Measurements from ENCODE around the gene BMAL2.

DNA sequence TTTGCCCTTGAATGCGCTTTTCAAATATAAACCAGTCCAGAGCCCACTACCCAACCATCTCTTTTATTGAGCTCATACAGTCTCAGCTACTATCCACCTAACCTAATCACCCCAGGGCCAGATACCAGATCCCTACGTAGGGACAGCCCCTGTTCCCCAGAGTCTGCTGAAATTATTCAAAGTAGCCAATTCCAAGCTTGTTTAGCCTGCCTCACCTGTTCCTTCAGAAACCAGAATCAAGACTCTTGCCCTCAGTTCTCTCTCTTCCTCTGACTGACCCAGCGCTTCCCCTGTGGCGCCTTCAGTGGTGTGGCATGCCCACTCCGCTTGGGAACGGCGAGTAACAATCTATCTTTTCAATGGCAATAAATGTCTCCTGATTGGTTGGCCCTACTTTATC, 18.8 kb downstream of the BMAL2 start:
- TF ChIP-seq, protein P1, sequence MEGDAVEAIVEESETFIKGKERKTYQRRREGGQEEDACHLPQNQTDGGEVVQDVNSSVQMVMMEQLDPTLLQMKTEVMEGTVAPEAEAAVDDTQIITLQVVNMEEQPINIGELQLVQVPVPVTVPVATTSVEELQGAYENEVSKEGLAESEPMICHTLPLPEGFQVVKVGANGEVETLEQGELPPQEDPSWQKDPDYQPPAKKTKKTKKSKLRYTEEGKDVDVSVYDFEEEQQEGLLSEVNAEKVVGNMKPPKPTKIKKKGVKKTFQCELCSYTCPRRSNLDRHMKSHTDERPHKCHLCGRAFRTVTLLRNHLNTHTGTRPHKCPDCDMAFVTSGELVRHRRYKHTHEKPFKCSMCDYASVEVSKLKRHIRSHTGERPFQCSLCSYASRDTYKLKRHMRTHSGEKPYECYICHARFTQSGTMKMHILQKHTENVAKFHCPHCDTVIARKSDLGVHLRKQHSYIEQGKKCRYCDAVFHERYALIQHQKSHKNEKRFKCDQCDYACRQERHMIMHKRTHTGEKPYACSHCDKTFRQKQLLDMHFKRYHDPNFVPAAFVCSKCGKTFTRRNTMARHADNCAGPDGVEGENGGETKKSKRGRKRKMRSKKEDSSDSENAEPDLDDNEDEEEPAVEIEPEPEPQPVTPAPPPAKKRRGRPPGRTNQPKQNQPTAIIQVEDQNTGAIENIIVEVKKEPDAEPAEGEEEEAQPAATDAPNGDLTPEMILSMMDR (IDR thresholded peaks at IDR 0.05): no peak
- TF ChIP-seq FOXJ3 (CRISPR knock-in tag; IDR thresholded peaks at IDR 0.05; ENCODE audit: borderline replicate concordance): no peak
- TF ChIP-seq SMAD4 (CRISPR knock-in tag; IDR thresholded peaks at IDR 0.05): no peak
- TF ChIP-seq, protein P2, sequence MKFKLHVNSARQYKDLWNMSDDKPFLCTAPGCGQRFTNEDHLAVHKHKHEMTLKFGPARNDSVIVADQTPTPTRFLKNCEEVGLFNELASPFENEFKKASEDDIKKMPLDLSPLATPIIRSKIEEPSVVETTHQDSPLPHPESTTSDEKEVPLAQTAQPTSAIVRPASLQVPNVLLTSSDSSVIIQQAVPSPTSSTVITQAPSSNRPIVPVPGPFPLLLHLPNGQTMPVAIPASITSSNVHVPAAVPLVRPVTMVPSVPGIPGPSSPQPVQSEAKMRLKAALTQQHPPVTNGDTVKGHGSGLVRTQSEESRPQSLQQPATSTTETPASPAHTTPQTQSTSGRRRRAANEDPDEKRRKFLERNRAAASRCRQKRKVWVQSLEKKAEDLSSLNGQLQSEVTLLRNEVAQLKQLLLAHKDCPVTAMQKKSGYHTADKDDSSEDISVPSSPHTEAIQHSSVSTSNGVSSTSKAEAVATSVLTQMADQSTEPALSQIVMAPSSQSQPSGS (CRISPR knock-in tag; IDR thresholded peaks at IDR 0.05; ENCODE audit: borderline replicate concordance, low read depth): no peak
- TF ChIP-seq, protein P3, sequence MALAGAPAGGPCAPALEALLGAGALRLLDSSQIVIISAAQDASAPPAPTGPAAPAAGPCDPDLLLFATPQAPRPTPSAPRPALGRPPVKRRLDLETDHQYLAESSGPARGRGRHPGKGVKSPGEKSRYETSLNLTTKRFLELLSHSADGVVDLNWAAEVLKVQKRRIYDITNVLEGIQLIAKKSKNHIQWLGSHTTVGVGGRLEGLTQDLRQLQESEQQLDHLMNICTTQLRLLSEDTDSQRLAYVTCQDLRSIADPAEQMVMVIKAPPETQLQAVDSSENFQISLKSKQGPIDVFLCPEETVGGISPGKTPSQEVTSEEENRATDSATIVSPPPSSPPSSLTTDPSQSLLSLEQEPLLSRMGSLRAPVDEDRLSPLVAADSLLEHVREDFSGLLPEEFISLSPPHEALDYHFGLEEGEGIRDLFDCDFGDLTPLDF (CRISPR knock-in tag; IDR thresholded peaks at IDR 0.05): no peak
- TF ChIP-seq, protein P4, sequence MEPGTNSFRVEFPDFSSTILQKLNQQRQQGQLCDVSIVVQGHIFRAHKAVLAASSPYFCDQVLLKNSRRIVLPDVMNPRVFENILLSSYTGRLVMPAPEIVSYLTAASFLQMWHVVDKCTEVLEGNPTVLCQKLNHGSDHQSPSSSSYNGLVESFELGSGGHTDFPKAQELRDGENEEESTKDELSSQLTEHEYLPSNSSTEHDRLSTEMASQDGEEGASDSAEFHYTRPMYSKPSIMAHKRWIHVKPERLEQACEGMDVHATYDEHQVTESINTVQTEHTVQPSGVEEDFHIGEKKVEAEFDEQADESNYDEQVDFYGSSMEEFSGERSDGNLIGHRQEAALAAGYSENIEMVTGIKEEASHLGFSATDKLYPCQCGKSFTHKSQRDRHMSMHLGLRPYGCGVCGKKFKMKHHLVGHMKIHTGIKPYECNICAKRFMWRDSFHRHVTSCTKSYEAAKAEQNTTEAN (CRISPR knock-in tag; IDR thresholded peaks at IDR 0.05): no peak
- TF ChIP-seq CREB1 (CRISPR knock-in tag; IDR thresholded peaks at IDR 0.05): no peak
- TF ChIP-seq PRRX2 (CRISPR knock-in tag; IDR thresholded peaks at IDR 0.05): no peak
- no peak for TF ChIP-seq FOXP1 (CRISPR knock-in tag; IDR thresholded peaks at IDR 0.05; ENCODE audit: borderline replicate concordance)
- no peak for TF ChIP-seq SP1 (CRISPR knock-in tag; conservative IDR thresholded peaks at IDR 0.05)
- TF ChIP-seq, protein P5, sequence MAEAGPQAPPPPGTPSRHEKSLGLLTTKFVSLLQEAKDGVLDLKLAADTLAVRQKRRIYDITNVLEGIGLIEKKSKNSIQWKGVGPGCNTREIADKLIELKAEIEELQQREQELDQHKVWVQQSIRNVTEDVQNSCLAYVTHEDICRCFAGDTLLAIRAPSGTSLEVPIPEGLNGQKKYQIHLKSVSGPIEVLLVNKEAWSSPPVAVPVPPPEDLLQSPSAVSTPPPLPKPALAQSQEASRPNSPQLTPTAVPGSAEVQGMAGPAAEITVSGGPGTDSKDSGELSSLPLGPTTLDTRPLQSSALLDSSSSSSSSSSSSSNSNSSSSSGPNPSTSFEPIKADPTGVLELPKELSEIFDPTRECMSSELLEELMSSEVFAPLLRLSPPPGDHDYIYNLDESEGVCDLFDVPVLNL (CRISPR knock-in tag; IDR thresholded peaks at IDR 0.05; ENCODE audit: borderline replicate concordance, low read depth): no peak
- TF ChIP-seq, protein P6, sequence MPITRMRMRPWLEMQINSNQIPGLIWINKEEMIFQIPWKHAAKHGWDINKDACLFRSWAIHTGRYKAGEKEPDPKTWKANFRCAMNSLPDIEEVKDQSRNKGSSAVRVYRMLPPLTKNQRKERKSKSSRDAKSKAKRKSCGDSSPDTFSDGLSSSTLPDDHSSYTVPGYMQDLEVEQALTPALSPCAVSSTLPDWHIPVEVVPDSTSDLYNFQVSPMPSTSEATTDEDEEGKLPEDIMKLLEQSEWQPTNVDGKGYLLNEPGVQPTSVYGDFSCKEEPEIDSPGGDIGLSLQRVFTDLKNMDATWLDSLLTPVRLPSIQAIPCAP (CRISPR knock-in tag; IDR thresholded peaks at IDR 0.05): no peak

Data from WTC11 (cell line).